A549 (cell line): ENCODE data around the gene HOMER2.

Experiments used
- CEBPB ChIP-seq, 2 experiments: fragments of >200 bp in 1 of 2; sonication (Bioruptor Twin) in 1 of 2; formaldehyde crosslinking in 1 of 2; IDR thresholded peaks; 2 replicates each; pipeline ENCODE4 v1.6.1; 2012 to 2016
- JUNB ChIP-seq: fragments of >200 bp; sonication (Bioruptor Twin); formaldehyde crosslinking; IDR thresholded peaks from 2 replicates; pipeline ENCODE4 v1.6.1; 2016
- SMC3 ChIP-seq: fragments of >200 bp; sonication (Bioruptor Twin); formaldehyde crosslinking; IDR thresholded peaks from 3 replicates; pipeline ENCODE4 v1.6.1; 2018; ENCODE audit warnings: inconsistent platforms
- TP53 ChIP-seq: fragments of 250-450 bp; sonication (Bioruptor Pico); IDR thresholded peaks from 2 replicates; pipeline ENCODE4 v1.5.0; 2021; ENCODE audit warnings: mild to moderate bottlenecking, moderate library complexity
- TF ChIP-seq, protein P1 (sequence below): fragments of >200 bp; sonication (Bioruptor Twin); formaldehyde crosslinking; IDR thresholded peaks from 3 replicates; pipeline ENCODE4 v1.5.1; 2016
- TF ChIP-seq, protein P2 (sequence below): fragments of 200-600 bp; sonication (generic); IDR thresholded peaks from 2 replicates; pipeline ENCODE4 v1.6.1; 2016; ENCODE audit warnings: antibody characterized with exemption, mild to moderate bottlenecking, moderate library complexity

DNA sequence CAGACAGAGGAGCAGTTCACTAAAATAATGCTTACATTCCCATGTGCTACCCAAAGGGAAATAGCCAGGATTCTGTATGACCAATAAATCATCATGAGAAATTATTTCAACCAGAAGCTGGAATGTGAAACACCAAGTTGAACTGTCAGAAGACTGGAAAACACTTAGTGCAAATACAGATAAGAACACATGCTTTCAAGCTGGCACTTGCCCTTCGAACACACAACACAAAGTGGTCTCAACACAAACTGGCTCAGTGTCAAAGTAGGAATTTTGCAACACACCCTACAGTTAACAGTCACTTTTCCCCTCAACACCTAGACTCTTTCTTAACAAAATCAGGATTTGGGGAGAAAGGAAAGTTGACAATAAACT, 148.0 kb downstream of the HOMER2 start:
- TF ChIP-seq TP53, result no peak
- no peak for TF ChIP-seq CEBPB (IDR thresholded peaks at IDR 0.05)
- TF ChIP-seq, protein P1, sequence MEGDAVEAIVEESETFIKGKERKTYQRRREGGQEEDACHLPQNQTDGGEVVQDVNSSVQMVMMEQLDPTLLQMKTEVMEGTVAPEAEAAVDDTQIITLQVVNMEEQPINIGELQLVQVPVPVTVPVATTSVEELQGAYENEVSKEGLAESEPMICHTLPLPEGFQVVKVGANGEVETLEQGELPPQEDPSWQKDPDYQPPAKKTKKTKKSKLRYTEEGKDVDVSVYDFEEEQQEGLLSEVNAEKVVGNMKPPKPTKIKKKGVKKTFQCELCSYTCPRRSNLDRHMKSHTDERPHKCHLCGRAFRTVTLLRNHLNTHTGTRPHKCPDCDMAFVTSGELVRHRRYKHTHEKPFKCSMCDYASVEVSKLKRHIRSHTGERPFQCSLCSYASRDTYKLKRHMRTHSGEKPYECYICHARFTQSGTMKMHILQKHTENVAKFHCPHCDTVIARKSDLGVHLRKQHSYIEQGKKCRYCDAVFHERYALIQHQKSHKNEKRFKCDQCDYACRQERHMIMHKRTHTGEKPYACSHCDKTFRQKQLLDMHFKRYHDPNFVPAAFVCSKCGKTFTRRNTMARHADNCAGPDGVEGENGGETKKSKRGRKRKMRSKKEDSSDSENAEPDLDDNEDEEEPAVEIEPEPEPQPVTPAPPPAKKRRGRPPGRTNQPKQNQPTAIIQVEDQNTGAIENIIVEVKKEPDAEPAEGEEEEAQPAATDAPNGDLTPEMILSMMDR, result no peak
- TF ChIP-seq, protein P2, sequence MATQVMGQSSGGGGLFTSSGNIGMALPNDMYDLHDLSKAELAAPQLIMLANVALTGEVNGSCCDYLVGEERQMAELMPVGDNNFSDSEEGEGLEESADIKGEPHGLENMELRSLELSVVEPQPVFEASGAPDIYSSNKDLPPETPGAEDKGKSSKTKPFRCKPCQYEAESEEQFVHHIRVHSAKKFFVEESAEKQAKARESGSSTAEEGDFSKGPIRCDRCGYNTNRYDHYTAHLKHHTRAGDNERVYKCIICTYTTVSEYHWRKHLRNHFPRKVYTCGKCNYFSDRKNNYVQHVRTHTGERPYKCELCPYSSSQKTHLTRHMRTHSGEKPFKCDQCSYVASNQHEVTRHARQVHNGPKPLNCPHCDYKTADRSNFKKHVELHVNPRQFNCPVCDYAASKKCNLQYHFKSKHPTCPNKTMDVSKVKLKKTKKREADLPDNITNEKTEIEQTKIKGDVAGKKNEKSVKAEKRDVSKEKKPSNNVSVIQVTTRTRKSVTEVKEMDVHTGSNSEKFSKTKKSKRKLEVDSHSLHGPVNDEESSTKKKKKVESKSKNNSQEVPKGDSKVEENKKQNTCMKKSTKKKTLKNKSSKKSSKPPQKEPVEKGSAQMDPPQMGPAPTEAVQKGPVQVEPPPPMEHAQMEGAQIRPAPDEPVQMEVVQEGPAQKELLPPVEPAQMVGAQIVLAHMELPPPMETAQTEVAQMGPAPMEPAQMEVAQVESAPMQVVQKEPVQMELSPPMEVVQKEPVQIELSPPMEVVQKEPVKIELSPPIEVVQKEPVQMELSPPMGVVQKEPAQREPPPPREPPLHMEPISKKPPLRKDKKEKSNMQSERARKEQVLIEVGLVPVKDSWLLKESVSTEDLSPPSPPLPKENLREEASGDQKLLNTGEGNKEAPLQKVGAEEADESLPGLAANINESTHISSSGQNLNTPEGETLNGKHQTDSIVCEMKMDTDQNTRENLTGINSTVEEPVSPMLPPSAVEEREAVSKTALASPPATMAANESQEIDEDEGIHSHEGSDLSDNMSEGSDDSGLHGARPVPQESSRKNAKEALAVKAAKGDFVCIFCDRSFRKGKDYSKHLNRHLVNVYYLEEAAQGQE, result no peak
- no peak for TF ChIP-seq SMC3
- TF ChIP-seq JUNB, result no peak
